Right atrium auricular region (tissue), 2 donors: ENCODE measurements around the gene ACOX3. TPM values are rescaled to one million over a fixed set of nuclear protein-coding genes. Genes with fewer than 3 reads are reported as not detected.

Source experiments
- DNase-seq: peaks from one replicate; pipeline ENCODE4 v3.0.0-alpha.2; 2019; ENCODE audit warnings: low spot score
- H3K27ac ChIP-seq, 2 donors: fragments of 200-600 bp; sonication (generic); 1 replicate in 1 of 2; 2 replicates in 1 of 2; pipeline ENCODE4 v1.5.1; 2016 to 2019
- H3K27me3 ChIP-seq, 2 donors: fragments of 200-600 bp; sonication (generic); one replicate each; pipeline versions ENCODE4 v1.5.1 to v1.6.0; 2017 to 2019
- H3K36me3 ChIP-seq: fragments of 200-600 bp; sonication (generic); one replicate; pipeline ENCODE4 v1.5.1; 2016
- H3K4me1 ChIP-seq, 2 donors: fragments of 200-600 bp; sonication (generic); one replicate each; pipeline versions ENCODE4 v1.5.1 to v1.6.0; 2017 to 2019
- H3K4me3 ChIP-seq, 2 donors: fragments of 200-600 bp; sonication (generic); 1 replicate in 1 of 2; 2 replicates in 1 of 2; pipeline ENCODE4 v1.5.1; 2017 to 2019; ENCODE audit warnings: mild to moderate bottlenecking in 1 of 2, moderate library complexity in 1 of 2
- H3K9me3 ChIP-seq, 2 donors: fragments of 200-600 bp; sonication (generic); one replicate each; pipeline ENCODE4 v1.5.1; 2019
- total RNA-seq, 2 donors: library from RNA; depleted of rRNA; stranded (reverse); fragments of >200 nt; gene quantifications; one replicate each; pipeline ENCODE4 v1.1.0, GENCODE V29; 2016
- TF ChIP-seq, protein P1 (sequence below), 2 donors: fragments of 200-600 bp; sonication (generic); IDR thresholded peaks; one replicate each; pipeline ENCODE4 v1.5.1; 2019; ENCODE audit warnings: antibody characterized with exemption in 2 of 2

The ACOX3 gene
- total RNA-seq, 2 donors from 2014 or later: 66.9 to 68.8 TPM

DNA sequence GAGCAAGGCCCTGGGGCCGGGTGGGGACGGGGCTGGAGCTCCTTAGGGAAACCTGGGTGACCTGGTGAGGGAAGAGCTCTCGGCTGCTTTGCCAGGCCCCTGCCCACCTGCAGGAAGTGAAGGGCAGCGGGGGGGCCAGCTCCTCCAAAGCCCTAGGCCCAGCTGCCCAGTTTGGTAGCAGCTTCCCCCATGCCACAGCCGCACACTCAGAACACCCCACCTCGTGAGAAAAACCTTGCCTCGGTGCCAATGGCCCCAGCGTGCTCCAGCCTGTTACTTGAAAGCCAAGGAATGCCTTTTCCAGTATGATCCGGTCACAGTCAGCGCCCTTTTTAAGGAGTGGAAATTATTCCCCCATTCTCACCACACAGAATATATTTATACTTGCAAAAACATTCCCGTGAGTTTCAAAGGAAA, 38.3 kb downstream of the ACOX3 start:
- Histone ChIP-seq H3K4me3 (no peak overlapping the region), H3K4me1 (peaks cover 0 to 41% of the 10 kb centered on the region in 2 donors), H3K27me3 (no peaks in the 10 kb centered on the region), H3K36me3 (peaks cover 69% of the 10 kb centered on the region), H3K9me3 (no peaks in the 10 kb centered on the region), H3K27ac (peak overlapping the region; percentile 65 to 72)
- TF ChIP-seq, protein P1, sequence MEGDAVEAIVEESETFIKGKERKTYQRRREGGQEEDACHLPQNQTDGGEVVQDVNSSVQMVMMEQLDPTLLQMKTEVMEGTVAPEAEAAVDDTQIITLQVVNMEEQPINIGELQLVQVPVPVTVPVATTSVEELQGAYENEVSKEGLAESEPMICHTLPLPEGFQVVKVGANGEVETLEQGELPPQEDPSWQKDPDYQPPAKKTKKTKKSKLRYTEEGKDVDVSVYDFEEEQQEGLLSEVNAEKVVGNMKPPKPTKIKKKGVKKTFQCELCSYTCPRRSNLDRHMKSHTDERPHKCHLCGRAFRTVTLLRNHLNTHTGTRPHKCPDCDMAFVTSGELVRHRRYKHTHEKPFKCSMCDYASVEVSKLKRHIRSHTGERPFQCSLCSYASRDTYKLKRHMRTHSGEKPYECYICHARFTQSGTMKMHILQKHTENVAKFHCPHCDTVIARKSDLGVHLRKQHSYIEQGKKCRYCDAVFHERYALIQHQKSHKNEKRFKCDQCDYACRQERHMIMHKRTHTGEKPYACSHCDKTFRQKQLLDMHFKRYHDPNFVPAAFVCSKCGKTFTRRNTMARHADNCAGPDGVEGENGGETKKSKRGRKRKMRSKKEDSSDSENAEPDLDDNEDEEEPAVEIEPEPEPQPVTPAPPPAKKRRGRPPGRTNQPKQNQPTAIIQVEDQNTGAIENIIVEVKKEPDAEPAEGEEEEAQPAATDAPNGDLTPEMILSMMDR (IDR thresholded peaks at IDR 0.05): no peak
- DNase-seq: no peak

DNA sequence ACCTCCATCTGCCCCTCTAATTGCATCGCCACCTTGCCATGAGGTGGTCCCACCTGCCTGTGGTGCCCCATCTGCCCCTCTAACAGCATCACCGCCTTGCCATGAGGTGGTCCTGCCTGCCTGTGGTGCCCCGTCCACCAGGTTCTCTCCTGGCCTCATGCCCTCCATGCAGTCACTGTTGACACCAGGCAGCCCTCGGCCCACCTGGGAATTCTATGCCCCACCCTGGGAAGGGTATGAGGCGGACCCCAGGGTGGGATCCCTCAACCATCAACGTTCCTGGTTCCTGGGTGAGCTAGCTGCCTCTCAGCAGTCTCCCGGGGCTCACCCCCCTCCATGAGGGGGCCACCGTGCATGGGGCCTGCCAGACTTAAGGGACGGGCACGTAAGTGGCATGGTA, 38.9 kb downstream of the ACOX3 start:
- DNase-seq: no peak
- Histone ChIP-seq H3K27ac (peak overlapping the region; percentile 65 to 72), H3K4me1 (peaks cover 0 to 41% of the 10 kb centered on the region in 2 donors), H3K9me3 (no peaks in the 10 kb centered on the region), H3K36me3 (peaks cover 73% of the 10 kb centered on the region), H3K27me3 (no peaks in the 10 kb centered on the region), H3K4me3 (no peak overlapping the region)
- TF ChIP-seq, protein P1 (IDR thresholded peaks at IDR 0.05): no peak

DNA sequence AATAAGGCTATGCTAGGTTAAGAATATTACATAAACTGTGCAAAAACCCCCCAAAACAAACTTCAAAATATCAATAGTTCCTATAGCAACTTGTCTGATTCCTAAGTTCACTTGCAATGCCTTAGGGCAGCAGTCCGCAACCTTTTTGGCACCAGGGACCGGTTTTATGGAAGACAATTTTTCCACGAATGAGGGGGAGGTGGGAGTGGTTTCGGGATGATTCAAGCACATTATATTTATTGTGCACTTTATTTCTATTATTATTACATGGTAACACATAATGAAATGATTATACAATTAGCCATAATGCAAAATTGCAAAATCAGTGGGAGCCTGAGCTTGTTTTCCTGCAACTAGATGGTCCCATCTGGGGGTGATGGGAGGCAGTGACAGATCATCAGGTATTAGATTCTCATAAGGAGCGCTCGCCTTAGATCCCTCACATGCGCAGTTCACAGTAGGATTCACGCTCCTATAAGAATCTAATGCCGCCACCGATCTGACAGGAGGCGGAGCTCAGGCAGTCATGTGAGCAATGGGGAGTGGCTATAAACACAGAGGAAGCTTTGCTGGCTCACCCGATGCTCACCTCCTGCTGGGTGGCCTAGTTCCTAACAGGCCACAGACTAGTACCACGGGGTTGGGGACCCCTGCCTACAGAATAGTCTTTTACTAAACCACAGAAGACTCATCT, 39.7 kb downstream of the ACOX3 start:
- Histone ChIP-seq H3K4me1 (peaks cover 0 to 38% of the 10 kb centered on the region in 2 donors), H3K27ac (peak overlapping the region in 1 of 2 donors; percentile 72), H3K9me3 (no peaks in the 10 kb centered on the region), H3K4me3 (no peak overlapping the region), H3K36me3 (peaks cover 72% of the 10 kb centered on the region), H3K27me3 (no peaks in the 10 kb centered on the region)
- TF ChIP-seq, protein P1 (IDR thresholded peaks at IDR 0.05): no peak
- no peak for DNase-seq

DNA sequence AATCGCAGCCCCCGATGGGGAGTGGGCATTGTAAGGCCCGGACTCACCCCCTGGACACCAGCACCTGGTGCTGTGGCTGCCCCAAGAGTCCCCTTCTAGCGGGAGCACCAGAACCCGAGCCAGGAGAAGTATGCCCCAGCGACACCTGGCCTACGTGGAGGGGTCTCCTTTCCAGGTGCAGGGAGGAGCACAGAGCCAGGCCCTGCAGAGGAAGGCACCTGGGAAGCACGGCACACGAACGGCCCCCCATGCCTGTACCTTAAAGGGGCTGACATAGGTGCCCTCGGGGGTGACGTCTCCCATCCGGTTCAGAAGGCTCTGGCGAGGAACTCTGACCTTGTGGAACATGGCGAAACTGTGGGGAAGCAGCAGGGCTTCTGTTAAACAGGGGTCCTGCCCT, 41.2 kb downstream of the ACOX3 start:
- no peak overlapping the region for H3K4me3 ChIP-seq
- peaks cover 63% of the 10 kb centered on the region for H3K36me3 ChIP-seq
- DNase-seq: no peak
- no peaks in the 10 kb centered on the region for H3K27me3 ChIP-seq
- TF ChIP-seq, protein P1 (IDR thresholded peaks at IDR 0.05): no peak
- no peaks in the 10 kb centered on the region for H3K9me3 ChIP-seq
- H3K27ac ChIP-seq: no peak overlapping the region
- H3K4me1 ChIP-seq: peaks cover 0 to 39% of the 10 kb centered on the region in 2 donors

DNA sequence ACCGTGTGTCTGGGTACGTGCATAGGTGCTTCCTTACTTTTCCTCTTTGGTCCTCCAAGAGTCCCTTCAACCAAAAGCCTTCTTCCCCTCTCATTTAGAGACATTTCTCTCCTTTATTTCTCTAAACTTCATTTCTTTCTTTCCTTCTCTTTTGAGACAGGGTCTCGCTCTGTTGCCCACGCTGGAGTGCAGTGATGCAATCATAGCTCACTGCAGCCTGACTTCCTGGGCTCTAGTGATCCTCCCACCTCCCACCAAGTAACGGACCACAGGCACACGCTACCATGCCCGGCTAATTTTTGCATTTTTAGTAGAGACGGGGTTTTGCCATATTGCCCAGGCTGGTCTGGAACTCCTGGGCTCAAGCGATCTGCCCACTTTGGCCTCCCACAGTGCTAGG, 42.2 kb downstream of the ACOX3 start:
- H3K36me3 ChIP-seq: peaks cover 60% of the 10 kb centered on the region
- no peak overlapping the region for H3K27ac ChIP-seq
- no peak overlapping the region for H3K4me3 ChIP-seq
- TF ChIP-seq, protein P1 (IDR thresholded peaks at IDR 0.05): no peak
- peaks cover 0 to 47% of the 10 kb centered on the region in 2 donors for H3K4me1 ChIP-seq
- no peak for DNase-seq
- no peaks in the 10 kb centered on the region for H3K9me3 ChIP-seq
- no peaks in the 10 kb centered on the region for H3K27me3 ChIP-seq
